ENCODE data around the gene CD300C. TPM values are rescaled to one million over a fixed set of nuclear protein-coding genes. Genes with fewer than 3 reads are reported as not detected.
"Not testable (repeated sequence)": the region's sequence is repeated elsewhere in the genome, so short reads cannot be mapped to it uniquely, and the experiment has no call there.

CD300C gene
- total and polyA plus RNA-seq, 2 experiments from 2014 or later, result 0.76 to 1.4 TPM

DNA sequence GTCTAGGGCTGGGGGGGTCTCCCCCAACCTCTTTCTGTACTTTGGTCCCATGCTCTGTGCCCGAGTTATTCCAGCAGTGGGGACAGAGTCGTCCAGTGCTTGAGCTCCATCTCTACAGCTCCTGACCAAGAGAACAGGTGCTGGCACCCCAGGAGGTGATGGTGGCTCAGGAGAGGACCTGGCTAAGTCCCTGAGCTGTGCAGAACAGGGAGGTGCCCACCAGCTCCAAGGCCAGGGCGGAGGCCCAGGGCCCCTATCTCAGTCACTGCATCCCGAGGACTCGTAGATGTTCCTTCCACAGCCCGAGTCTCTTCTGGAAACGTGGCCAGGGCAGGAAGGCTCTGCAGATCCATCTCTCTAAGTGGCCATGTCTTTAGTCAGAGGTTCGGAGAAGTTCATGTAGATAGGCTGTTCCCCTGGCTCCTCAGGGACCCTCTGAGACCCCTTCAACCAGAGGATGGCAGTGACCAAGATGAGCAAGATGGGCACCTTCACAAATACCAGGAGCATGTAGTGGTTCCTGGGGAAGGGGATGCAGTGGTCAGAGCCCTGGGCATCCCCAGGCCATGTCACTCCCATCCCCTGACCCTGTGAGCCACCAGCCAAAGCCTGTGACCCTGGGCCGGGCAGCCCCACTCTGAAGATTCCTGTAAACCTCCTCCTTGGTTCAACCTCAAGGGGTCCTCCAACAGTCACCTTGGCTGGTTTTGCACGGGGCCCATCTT, 23.4 kb downstream of the CD300C start:
- Histone ChIP-seq H3K9me3 (ENCODE audit: low read depth) (no peaks in the 10 kb centered on the region), H3K27me3 (replicated peaks; ENCODE audit: insufficient read depth) (0 out of 2 replicates have a peak, but pooled peaks cover 5% of the 10 kb centered on the region), H3K9me2 (ENCODE audit: insufficient read depth) (no peaks in the 10 kb centered on the region), H2AFZ (no peak overlapping the region), H3K4me1 (ENCODE audit: insufficient read depth) (no peaks in the 10 kb centered on the region), H3K79me2 (ENCODE audit: insufficient read depth) (no peaks in the 10 kb centered on the region), H4K20me1 (ENCODE audit: insufficient read depth) (no peaks in the 10 kb centered on the region), H3K4me2 (ENCODE audit: unreplicated experiment) (no peak overlapping the region), H3K9ac (no peak overlapping the region), H3K4me3 (no peak overlapping the region), H3K27ac (no peak overlapping the region), H3F3A (ENCODE audit: insufficient read depth) (no peaks in the 10 kb centered on the region), H3K36me3 (ENCODE audit: low read depth) (no peaks in the 10 kb centered on the region)
- WGBS, 2 experiments (ENCODE audit: low coverage in 1 of 2, low lambda C conversion rate in 2 of 2, missing lambda C conversion rate in 2 of 2), result 51 to 52% methylated on average over 10 of the region's 10 CpGs
- no peak for DNase-seq
- TF ChIP-seq EZH2 (IDR thresholded peaks at IDR 0.05; ENCODE audit: insufficient read depth, poor library complexity, severe bottlenecking), result no peak
- no peak for TF ChIP-seq EZH2phosphoT487 (IDR thresholded peaks at IDR 0.05; ENCODE audit: insufficient read depth, low read depth)
- in situ Hi-C loops (cut with MboI), result no loop called here

- no peaks in the 10 kb centered on the region for H4K20me1 ChIP-seq (ENCODE audit: insufficient read depth)
- H3K4me1 ChIP-seq (ENCODE audit: insufficient read depth), result no peaks in the 10 kb centered on the region
- DNase-seq, result no peak
- TF ChIP-seq EZH2phosphoT487 (IDR thresholded peaks at IDR 0.05; ENCODE audit: insufficient read depth, low read depth) (no peak), EZH2 (IDR thresholded peaks at IDR 0.05; ENCODE audit: insufficient read depth, poor library complexity, severe bottlenecking) (no peak)
- no peak overlapping the region for H3K27ac ChIP-seq
- no peak overlapping the region for H3K4me2 ChIP-seq (ENCODE audit: unreplicated experiment)
- H2AFZ ChIP-seq, result no peak overlapping the region
- WGBS, 2 experiments (ENCODE audit: low coverage in 1 of 2, low lambda C conversion rate in 2 of 2, missing lambda C conversion rate in 2 of 2), result 33 to 54% methylated on average over 8 to 9 of the region's 9 CpGs
- 0 out of 2 replicates have a peak, but pooled peaks cover 5% of the 10 kb centered on the region for H3K27me3 ChIP-seq (replicated peaks; ENCODE audit: insufficient read depth)
- H3K9me2 ChIP-seq (ENCODE audit: insufficient read depth), result no peaks in the 10 kb centered on the region
- no peaks in the 10 kb centered on the region for H3K79me2 ChIP-seq (ENCODE audit: insufficient read depth)
- H3K9me3 ChIP-seq (ENCODE audit: low read depth), result no peaks in the 10 kb centered on the region
- in situ Hi-C loops (cut with MboI), result no loop called here
- no peak overlapping the region for H3K4me3 ChIP-seq
- H3K9ac ChIP-seq, result no peak overlapping the region
- H3K36me3 ChIP-seq (ENCODE audit: low read depth), result no peaks in the 10 kb centered on the region
- no peaks in the 10 kb centered on the region for H3F3A ChIP-seq (ENCODE audit: insufficient read depth)
Measured at GRCh38 chr17:74521701-74522201, 24.2 kb downstream of the CD300C start.

GRCh38 chr17:74520790-74521480, 25.0 kb downstream of the CD300C start:
- no peaks in the 10 kb centered on the region for H4K20me1 ChIP-seq (ENCODE audit: insufficient read depth)
- in situ Hi-C loops (cut with MboI), result no loop called here
- no peaks in the 10 kb centered on the region for H3K4me1 ChIP-seq (ENCODE audit: insufficient read depth)
- no peak for TF ChIP-seq EZH2 (IDR thresholded peaks at IDR 0.05; ENCODE audit: insufficient read depth, poor library complexity, severe bottlenecking)
- TF ChIP-seq EZH2phosphoT487 (IDR thresholded peaks at IDR 0.05; ENCODE audit: insufficient read depth, low read depth), result no peak
- no peaks in the 10 kb centered on the region for H3K9me2 ChIP-seq (ENCODE audit: insufficient read depth)
- H3K9ac ChIP-seq, result no peak overlapping the region
- H2AFZ ChIP-seq, result no peak overlapping the region
- no peak overlapping the region for H3K4me2 ChIP-seq (ENCODE audit: unreplicated experiment)
- H3K4me3 ChIP-seq, result no peak overlapping the region
- H3K79me2 ChIP-seq (ENCODE audit: insufficient read depth), result no peaks in the 10 kb centered on the region
- peak; percentile 69 for DNase-seq
- WGBS, 2 experiments (ENCODE audit: low coverage in 1 of 2, low lambda C conversion rate in 2 of 2, missing lambda C conversion rate in 2 of 2), result 69 to 71% methylated on average over 21 of the region's 21 CpGs
- no peak overlapping the region for H3K27ac ChIP-seq
- no peaks in the 10 kb centered on the region for H3K36me3 ChIP-seq (ENCODE audit: low read depth)
- no peaks in the 10 kb centered on the region for H3K9me3 ChIP-seq (ENCODE audit: low read depth)
- no peaks in the 10 kb centered on the region for H3F3A ChIP-seq (ENCODE audit: insufficient read depth)
- no peaks in the 10 kb centered on the region for H3K27me3 ChIP-seq (replicated peaks; ENCODE audit: insufficient read depth)

GRCh38 chr17:74520016-74520434, 25.9 kb downstream of the CD300C start:
- H3K79me2 ChIP-seq (ENCODE audit: insufficient read depth), result no peaks in the 10 kb centered on the region
- H3K4me1 ChIP-seq (ENCODE audit: insufficient read depth), result no peaks in the 10 kb centered on the region
- H3K36me3 ChIP-seq (ENCODE audit: low read depth), result no peaks in the 10 kb centered on the region
- H3K4me3 ChIP-seq, result no peak overlapping the region
- H4K20me1 ChIP-seq (ENCODE audit: insufficient read depth), result no peaks in the 10 kb centered on the region
- no peak for DNase-seq
- H3K27me3 ChIP-seq (replicated peaks; ENCODE audit: insufficient read depth), result no peaks in the 10 kb centered on the region
- 52 to 63% methylated on average over 3 of the region's 3 CpGs for WGBS, 2 experiments (ENCODE audit: low coverage in 1 of 2, low lambda C conversion rate in 2 of 2, missing lambda C conversion rate in 2 of 2)
- no peak for TF ChIP-seq EZH2phosphoT487 (IDR thresholded peaks at IDR 0.05; ENCODE audit: insufficient read depth, low read depth)
- TF ChIP-seq EZH2 (IDR thresholded peaks at IDR 0.05; ENCODE audit: insufficient read depth, poor library complexity, severe bottlenecking), result no peak
- in situ Hi-C loops (cut with MboI), result no loop called here
- H3F3A ChIP-seq (ENCODE audit: insufficient read depth), result 0 out of 2 replicates have a peak, but pooled peaks cover under 1% of the 10 kb centered on the region
- H3K27ac ChIP-seq, result no peak overlapping the region
- H3K9me3 ChIP-seq (ENCODE audit: low read depth), result no peaks in the 10 kb centered on the region
- H3K9me2 ChIP-seq (ENCODE audit: insufficient read depth), result no peaks in the 10 kb centered on the region
- H2AFZ ChIP-seq, result no peak overlapping the region
- no peak overlapping the region for H3K9ac ChIP-seq
- H3K4me2 ChIP-seq (ENCODE audit: unreplicated experiment), result no peak overlapping the region

- DNase-seq; H3K27me3 ChIP-seq (replicated peaks; ENCODE audit: insufficient read depth); H3K4me1 ChIP-seq (ENCODE audit: insufficient read depth); H2AFZ ChIP-seq; in situ Hi-C loops (cut with MboI); H4K20me1 ChIP-seq (ENCODE audit: insufficient read depth); H3K79me2 ChIP-seq (ENCODE audit: insufficient read depth); H3K9ac ChIP-seq; H3K4me3 ChIP-seq; H3K27ac ChIP-seq; H3K36me3 ChIP-seq (ENCODE audit: low read depth); H3K9me2 ChIP-seq (ENCODE audit: insufficient read depth); H3K9me3 ChIP-seq (ENCODE audit: low read depth); H3K4me2 ChIP-seq (ENCODE audit: unreplicated experiment): not testable (repeated sequence)
- peaks cover 15% of the 10 kb centered on the region for H3F3A ChIP-seq (ENCODE audit: insufficient read depth)
- 43 to 46% methylated on average over 6 of the region's 6 CpGs for WGBS, 2 experiments (ENCODE audit: low coverage in 1 of 2, low lambda C conversion rate in 2 of 2, missing lambda C conversion rate in 2 of 2)
Measured at GRCh38 chr17:74518413-74518981, 27.4 kb downstream of the CD300C start.
